Muscle of leg (tissue), 11 donors: ENCODE data around the gene SEL1L3. TPM values are rescaled to one million over a fixed set of nuclear protein-coding genes. Genes with fewer than 3 reads are reported as not detected.

ENCODE experiments used
- DNase-seq: peaks from one replicate; pipeline ENCODE4 v3.0.0; 2013
- H3K27ac ChIP-seq: one replicate; pipeline ENCODE4 v1.5.1; 2013; ENCODE audit warnings: mild to moderate bottlenecking, low read length, control low read depth
- H3K27me3 ChIP-seq: one replicate; pipeline ENCODE4 v1.6.1; 2013; ENCODE audit warnings: low read length; ENCODE audit not compliant: control insufficient read depth, insufficient read depth
- H3K36me3 ChIP-seq: one replicate; pipeline ENCODE4 v1.6.1; 2013; ENCODE audit warnings: low read length; ENCODE audit not compliant: control insufficient read depth, insufficient read depth
- H3K4me1 ChIP-seq: one replicate; pipeline ENCODE4 v1.6.1; 2013; ENCODE audit warnings: low read length; ENCODE audit not compliant: control insufficient read depth, insufficient read depth
- H3K4me3 ChIP-seq: one replicate; pipeline ENCODE4 v1.5.1; 2013; ENCODE audit warnings: low read length, control low read depth
- H3K9me3 ChIP-seq: replicated peaks from 2 replicates; pipeline ENCODE4 v1.6.1; 2013; ENCODE audit warnings: low read depth, low read length; ENCODE audit not compliant: control insufficient read depth
- WGBS: methylation state at CpG from one replicate; pipeline ENCODE4 v1.1.5; 2013; ENCODE audit warnings: missing lambda C conversion rate; ENCODE audit not compliant: insufficient coverage; 5-methylcytosine and 5-hydroxymethylcytosine counted together
- polyA plus RNA-seq, 8 donors: library from polyadenylated mRNA; unstranded; fragments of 120-200 nt; gene quantifications; one replicate each; pipeline versions ENCODE4 v1.2.1 to v1.2.3, GENCODE V29; 2013; ENCODE audit warnings: inconsistent platforms in 1 of 8, low replicate concordance in 1 of 8; ENCODE audit not compliant: insufficient read length in 8 of 8, insufficient read depth in 1 of 8
- total RNA-seq: library from RNA; stranded (reverse); fragments of 120-200 nt; gene quantifications from one replicate; pipeline ENCODE4 v1.2.4, GENCODE V29; 2013

Gene SEL1L3
- total and polyA plus RNA-seq, 9 donors, result 10.8 to 21.3 (median 16.8) TPM

GRCh38 chr4:25821899-25822298, 40.9 kb downstream of the SEL1L3 start:
- H3K4me3 ChIP-seq, result no peak overlapping the region
- no peaks in the 10 kb centered on the region for H3K27me3 ChIP-seq
- peaks cover 2% of the 10 kb centered on the region for H3K36me3 ChIP-seq
- DNase-seq, result no peak
- no peak overlapping the region for H3K27ac ChIP-seq
- H3K9me3 ChIP-seq, result no peaks in the 10 kb centered on the region
- H3K4me1 ChIP-seq, result peaks cover 21% of the 10 kb centered on the region
- 83% methylated on average over 1 of the region's 8 CpGs for WGBS

- Histone ChIP-seq H3K27me3 (no peaks in the 10 kb centered on the region), H3K27ac (no peak overlapping the region), H3K9me3 (no peaks in the 10 kb centered on the region), H3K4me3 (no peak overlapping the region), H3K4me1 (peaks cover 20% of the 10 kb centered on the region), H3K36me3 (peaks cover 2% of the 10 kb centered on the region)
- 77% methylated on average over 4 of the region's 7 CpGs for whole genome bisulfite sequencing
- DNase-seq, result no peak
These were observed 41.5 kb downstream of the SEL1L3 start for GRCh38 chr4:25821267-25821666.

GRCh38 chr4:25818876-25819275, 43.9 kb downstream of the SEL1L3 start:
- no peaks in the 10 kb centered on the region for H3K27me3 ChIP-seq
- no peak for DNase-seq
- H3K9me3 ChIP-seq, result no peaks in the 10 kb centered on the region
- no peak overlapping the region for H3K4me3 ChIP-seq
- H3K4me1 ChIP-seq, result peaks cover 18% of the 10 kb centered on the region
- H3K27ac ChIP-seq, result no peak overlapping the region
- no CpG with 5 or more reads among the region's 4 CpGs for WGBS
- H3K36me3 ChIP-seq, result peaks cover 2% of the 10 kb centered on the region

DNA sequence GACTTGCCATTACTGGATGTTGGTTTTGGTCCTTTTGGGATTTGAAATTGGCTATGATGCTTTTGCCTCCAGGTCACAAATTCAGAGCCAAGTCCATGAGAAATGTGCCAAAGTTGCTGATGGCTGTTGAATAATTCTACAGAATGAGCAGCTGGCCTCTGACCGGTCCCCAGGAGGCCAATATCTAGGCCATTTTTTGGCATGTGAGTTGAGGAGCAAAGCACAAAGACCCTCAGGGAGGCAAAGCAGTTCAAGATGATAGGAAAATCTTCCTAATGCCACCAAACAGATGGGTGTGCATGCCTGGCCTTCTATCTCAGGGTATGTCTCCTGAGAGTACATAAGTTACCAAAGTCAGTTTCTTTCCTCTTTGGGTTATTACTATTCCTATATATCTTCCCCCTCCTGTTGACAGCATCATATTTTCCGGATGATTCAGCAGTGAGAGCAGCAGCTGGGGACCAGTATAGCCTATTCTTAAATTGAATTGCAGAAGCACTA, 44.4 kb downstream of the SEL1L3 start:
- peak; percentile 89 for DNase-seq
- Histone ChIP-seq H3K9me3 (no peaks in the 10 kb centered on the region), H3K4me3 (no peak overlapping the region), H3K4me1 (peaks cover 15% of the 10 kb centered on the region), H3K36me3 (peaks cover 2% of the 10 kb centered on the region), H3K27ac (no peak overlapping the region), H3K27me3 (no peaks in the 10 kb centered on the region)
- WGBS, result 25% methylated on average over 2 of the region's 2 CpGs

- H3K27me3 ChIP-seq, result no peaks in the 10 kb centered on the region
- no peak overlapping the region for H3K4me3 ChIP-seq
- H3K9me3 ChIP-seq, result no peaks in the 10 kb centered on the region
- 81% methylated on average over 5 of the region's 8 CpGs for whole genome bisulfite sequencing
- no peak overlapping the region for H3K27ac ChIP-seq
- H3K36me3 ChIP-seq, result peaks cover 2% of the 10 kb centered on the region
- H3K4me1 ChIP-seq, result peaks cover 16% of the 10 kb centered on the region
- DNase-seq, result no peak
These were observed 45.6 kb downstream of the SEL1L3 start for GRCh38 chr4:25817059-25817681.

- Histone ChIP-seq H3K27ac (no peak overlapping the region), H3K36me3 (peaks cover 2% of the 10 kb centered on the region), H3K27me3 (no peaks in the 10 kb centered on the region), H3K4me1 (peaks cover 19% of the 10 kb centered on the region), H3K9me3 (no peaks in the 10 kb centered on the region), H3K4me3 (no peak overlapping the region)
- 88% methylated on average over 2 of the region's 2 CpGs for WGBS
- DNase-seq, result no peak
These were observed 46.2 kb downstream of the SEL1L3 start for GRCh38 chr4:25816591-25817058.

- Histone ChIP-seq H3K4me3 (no peak overlapping the region), H3K27ac (no peak overlapping the region), H3K27me3 (no peaks in the 10 kb centered on the region), H3K4me1 (peaks cover 23% of the 10 kb centered on the region), H3K9me3 (no peaks in the 10 kb centered on the region), H3K36me3 (peaks cover 3% of the 10 kb centered on the region)
- WGBS, result no CpG with 5 or more reads among the region's 5 CpGs
- DNase-seq, result no peak
These were observed 47.2 kb downstream of the SEL1L3 start for GRCh38 chr4:25815586-25815985.

DNA sequence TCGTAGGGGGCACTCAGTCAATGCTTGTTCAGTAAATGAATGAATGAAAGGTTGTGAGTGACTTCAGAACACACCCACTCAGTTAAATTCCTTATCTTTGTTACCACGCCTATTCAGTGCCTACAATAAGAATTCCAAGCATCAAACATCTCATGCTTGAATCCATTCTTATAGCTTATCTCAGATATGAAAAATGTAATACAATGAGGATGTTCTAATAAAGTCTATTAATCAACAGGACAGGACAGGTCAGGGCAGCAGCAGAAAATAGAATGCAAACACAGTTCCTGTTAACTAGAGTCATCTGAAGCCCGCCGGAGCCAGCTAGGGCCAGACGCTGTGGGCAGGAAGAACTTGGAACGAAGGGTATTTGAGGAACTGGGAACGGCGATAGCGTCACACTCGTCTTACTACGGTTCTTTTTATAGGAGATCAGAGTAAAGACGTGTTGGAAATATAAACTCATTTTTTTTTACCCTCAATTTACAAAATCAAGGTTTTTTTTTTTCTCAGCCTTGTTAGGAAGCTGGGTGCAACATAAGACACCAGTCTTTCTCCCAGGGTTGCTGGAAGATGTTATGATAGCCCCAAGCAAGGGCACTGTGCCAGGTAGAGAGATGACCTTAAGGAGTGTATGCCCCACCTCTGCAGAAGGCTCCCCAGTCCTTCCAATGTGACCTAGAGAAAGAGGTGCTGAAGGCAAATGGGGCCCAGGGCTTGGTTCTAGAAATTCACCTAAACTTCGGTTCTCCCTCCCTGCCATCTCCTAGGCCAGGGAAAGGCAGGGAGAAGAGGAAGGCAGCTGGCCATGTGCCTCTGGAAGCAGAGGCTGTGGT, 48.3 kb downstream of the SEL1L3 start:
- WGBS, result 85% methylated on average over 4 of the region's 13 CpGs
- no peak overlapping the region for H3K4me3 ChIP-seq
- peaks cover 23% of the 10 kb centered on the region for H3K4me1 ChIP-seq
- no peaks in the 10 kb centered on the region for H3K9me3 ChIP-seq
- peak; percentile 74 for DNase-seq
- peaks cover 3% of the 10 kb centered on the region for H3K36me3 ChIP-seq
- no peaks in the 10 kb centered on the region for H3K27me3 ChIP-seq
- no peak overlapping the region for H3K27ac ChIP-seq

- peaks cover 20% of the 10 kb centered on the region for H3K4me1 ChIP-seq
- DNase-seq, result peak; percentile 65
- no peak overlapping the region for H3K27ac ChIP-seq
- peaks cover 3% of the 10 kb centered on the region for H3K36me3 ChIP-seq
- H3K9me3 ChIP-seq, result no peaks in the 10 kb centered on the region
- no peak overlapping the region for H3K4me3 ChIP-seq
- no peaks in the 10 kb centered on the region for H3K27me3 ChIP-seq
- WGBS, result 62% methylated on average over 5 of the region's 9 CpGs
These were observed 49.2 kb downstream of the SEL1L3 start for GRCh38 chr4:25813448-25814106.

GRCh38 chr4:25811841-25812240, 50.9 kb downstream of the SEL1L3 start:
- Histone ChIP-seq H3K9me3 (no peaks in the 10 kb centered on the region), H3K27me3 (no peaks in the 10 kb centered on the region), H3K4me1 (peaks cover 11% of the 10 kb centered on the region), H3K27ac (no peak overlapping the region), H3K36me3 (peaks cover 3% of the 10 kb centered on the region), H3K4me3 (no peak overlapping the region)
- WGBS, result 90% methylated on average over 4 of the region's 9 CpGs
- peak; percentile 27 for DNase-seq
